ENCODE results near the gene HASPIN.

- TF ChIP-seq GATA2 (IDR thresholded peaks at IDR 0.05; ENCODE audit: low read depth, low read length) = no peak
- TF ChIP-seq GATA3 (IDR thresholded peaks at IDR 0.05; ENCODE audit: low read depth, low read length) = no peak
Measured at GRCh38 chr17:3740611-3741073, 16.9 kb downstream of the HASPIN start.
